ENCODE results near the gene RFPL3.
"Not testable (repeated sequence)": the region's sequence is repeated elsewhere in the genome, so short reads cannot be mapped to it uniquely, and the experiment has no call there.

Gene RFPL3

GRCh38 chr22:32357567-32357966 lies at the start of gene RFPL3:
Gene RFPL3 (plus strand): TSS chr22:32357867. CDS start chr22:32358072, 205 bp downstream.
- DNase-seq: not testable (repeated sequence)

DNA sequence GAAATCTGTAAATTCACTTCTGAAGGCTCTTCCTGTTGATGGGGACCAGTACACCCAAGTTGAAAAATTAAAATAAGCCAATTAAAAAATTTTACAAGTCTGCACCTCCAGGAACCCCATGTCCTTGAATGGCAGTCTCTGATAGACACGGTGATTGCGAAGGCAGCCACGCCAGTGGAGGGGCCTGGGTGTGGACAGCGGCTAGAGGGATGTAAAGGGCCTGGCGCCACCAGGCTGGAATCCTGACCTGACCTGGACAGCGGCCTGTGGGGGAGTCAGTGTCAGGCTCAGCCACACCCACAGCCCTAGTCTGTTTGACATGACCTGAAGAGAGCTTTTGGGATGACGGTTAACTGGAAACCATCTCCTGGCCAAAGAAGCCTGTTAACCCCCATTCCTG lies 49.5 kb upstream of the RFPL3 start:
- DNase-seq: no peak

DNA sequence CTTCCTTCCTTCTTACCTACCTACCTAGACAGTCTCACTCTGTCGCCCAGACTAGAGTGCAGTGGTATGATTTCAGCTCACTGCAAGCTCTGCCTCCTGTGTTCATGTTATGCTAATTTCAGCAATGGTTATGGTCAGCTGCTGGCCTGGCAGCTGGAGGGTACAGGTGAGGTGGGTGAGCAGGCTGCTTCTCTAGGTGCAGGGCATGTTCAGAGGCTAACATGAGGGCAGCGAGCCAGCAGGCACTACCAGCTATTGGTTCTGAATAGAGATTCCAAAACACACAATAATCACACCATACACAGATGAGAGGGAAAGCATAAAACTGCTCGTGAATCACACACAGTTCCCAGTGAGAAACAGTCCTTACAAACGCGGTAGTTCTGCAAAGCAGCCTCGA lies 48.7 kb upstream of the RFPL3 start:
- no peak for DNase-seq

DNA sequence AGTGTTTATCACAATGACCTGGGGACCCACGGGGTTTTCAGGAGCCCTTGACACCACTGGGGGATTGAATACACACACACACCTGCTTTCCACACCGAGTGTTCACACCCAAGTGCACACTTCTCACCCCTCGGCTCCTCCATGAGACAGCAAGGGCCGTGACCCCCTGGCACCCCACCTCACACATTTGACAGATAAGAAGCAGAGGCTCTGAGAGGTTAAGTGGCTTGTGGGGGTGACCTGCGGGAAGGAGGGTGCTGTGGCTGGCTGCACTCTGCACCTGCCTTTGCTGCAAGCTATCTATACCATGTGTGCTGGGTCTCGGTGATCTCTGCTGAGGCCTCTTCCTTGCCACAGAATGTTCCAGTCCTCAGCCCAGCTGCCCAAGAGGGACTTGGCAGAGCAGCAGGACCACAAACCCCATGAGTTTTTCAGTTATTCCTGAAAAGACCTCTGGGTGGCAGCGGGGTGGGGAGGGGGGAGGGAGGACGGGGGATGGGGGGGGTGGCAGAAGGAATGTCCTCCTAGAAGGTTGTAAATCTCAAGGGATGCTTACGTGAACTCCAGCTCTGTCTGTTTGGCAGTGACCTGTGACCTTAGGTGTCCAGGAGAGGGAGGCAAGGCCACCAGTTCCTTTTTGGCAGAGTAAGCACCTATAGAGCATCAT lies 47.9 kb upstream of the RFPL3 start:
- no peak for DNase-seq

DNA sequence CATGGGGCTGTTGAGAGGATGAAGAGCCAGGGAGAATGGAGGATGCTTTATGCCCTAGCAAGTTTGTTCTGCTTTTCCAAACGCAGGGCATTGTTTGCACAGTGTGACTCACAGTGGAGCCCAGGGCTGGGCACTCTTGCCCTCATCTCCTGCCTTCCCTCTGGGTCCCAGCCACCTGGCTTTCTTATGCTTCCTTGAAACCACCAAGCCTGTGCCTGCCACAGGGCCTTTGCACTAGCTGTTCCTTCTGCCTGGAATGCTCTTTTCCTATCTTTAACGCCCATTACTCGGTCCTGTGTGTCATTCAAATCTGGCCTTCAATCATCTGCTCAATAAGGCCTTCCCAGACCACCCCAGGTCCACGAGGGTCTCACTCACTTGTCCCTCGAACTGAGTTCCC lies 46.9 kb upstream of the RFPL3 start:
- DNase-seq: no peak

GRCh38 chr22:32311551-32312071 lies 46.1 kb upstream of the RFPL3 start:
- DNase-seq: no peak

- no peak for DNase-seq
These were observed 44.9 kb upstream of the RFPL3 start for GRCh38 chr22:32312748-32313147.

DNA sequence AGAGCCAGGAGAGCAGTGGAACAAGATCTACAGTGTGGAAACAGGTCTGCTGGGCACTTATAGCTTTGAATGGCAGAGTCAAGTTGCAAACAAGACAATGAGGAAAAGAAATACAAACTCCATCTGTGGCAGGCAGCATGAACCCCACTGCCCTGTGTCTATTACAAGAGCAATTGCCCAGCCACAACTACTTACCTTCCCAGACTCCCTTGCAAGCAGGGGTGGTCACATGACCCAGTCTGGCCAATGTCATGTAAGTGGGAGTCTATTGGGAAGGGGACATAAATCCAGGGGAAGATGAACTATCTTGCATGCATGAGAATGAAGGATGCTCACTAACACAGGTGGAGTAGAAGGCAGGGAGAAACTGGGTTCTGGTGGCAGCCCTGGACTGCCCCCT lies 44.1 kb upstream of the RFPL3 start:
- DNase-seq: no peak

DNA sequence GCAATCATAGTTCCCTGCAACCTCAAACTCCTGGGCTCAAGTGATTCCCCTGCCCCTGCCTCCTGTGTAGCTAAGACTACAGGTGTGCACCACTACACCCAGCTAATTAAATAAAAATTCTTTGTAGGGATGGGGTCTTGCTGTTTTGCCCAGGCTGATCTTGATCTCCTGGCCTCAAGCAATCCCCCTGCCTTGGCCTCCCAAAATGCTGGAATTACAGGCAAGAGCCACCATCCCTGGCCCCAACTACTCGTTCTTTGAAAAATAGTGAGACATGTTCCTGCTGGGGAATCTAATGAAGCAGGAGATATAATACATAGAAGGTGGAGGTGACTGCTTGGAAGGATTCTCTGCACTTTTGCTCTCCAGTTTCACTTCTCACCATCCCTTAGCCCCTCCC lies 40.1 kb upstream of the RFPL3 start:
- no peak for DNase-seq

DNA sequence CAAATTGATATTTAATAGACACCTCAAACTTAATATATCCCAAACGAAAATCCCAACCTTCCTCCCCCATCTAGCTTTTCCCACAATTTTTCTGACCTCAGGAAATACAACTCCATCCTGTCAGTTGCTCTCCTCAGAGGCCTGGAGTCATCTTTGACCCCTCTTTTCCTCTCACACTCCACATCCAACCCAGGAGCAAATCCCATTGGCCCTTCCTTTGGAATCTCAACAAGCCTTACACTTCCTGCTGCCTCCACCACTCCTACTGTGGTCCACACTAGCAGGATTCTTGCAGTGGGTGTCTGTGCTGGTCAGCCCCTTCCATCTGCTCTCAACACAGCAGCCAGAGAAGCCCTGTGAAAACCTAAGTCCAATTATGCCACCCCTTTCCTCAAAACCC lies 39.3 kb upstream of the RFPL3 start:
- DNase-seq: no peak

GRCh38 chr22:32319861-32320406 lies 37.7 kb upstream of the RFPL3 start:
- DNase-seq: no peak

- no peak for DNase-seq
These were observed 34.7 kb upstream of the RFPL3 start for GRCh38 chr22:32322986-32323385.

GRCh38 chr22:32323513-32324164 lies 34.0 kb upstream of the RFPL3 start:
- no peak for DNase-seq

- DNase-seq: no peak
These were observed 32.9 kb upstream of the RFPL3 start for GRCh38 chr22:32324505-32325415.

DNA sequence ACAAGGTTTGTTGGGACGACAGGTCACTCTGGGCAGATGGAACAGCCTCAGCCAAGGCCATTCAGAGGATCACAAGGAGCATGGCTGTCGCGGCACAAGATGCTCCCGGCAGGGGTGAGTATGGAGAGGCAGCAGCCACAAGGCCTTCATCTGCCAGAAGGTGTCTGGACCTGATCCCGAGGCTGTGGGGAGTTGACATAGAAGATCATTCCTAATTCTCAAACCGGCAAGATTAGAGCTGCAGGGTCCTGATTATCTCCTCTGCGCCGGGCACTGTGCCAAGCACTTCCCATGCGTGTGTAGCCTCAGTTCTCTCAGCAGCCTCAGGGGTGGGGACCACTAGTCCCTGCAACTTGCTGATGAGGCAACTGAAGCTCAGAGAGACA lies 32.3 kb upstream of the RFPL3 start:
- DNase-seq: no peak

DNA sequence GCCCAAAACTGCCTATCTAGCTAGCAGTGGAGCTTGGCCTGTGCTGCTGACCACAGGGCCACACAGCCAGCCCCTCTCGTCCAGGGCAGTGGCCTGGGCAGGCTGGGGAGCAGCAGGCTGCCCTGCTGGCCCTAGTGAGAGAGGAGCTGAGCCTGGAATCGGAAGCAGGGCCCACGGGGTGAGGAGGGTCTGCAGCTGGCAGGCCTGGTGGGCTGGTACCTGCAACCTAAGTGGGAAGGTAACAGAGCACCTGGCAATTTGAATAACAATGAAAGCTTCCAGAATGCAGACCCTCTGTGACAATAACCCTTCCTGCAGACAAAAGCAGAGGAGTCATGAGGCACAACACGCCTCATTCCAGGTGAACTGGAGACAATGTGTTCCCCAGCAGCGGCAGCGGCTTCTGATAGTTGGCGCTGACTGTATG lies 31.8 kb upstream of the RFPL3 start:
- no peak for DNase-seq

- no peak for DNase-seq
These were observed 31.0 kb upstream of the RFPL3 start for GRCh38 chr22:32326647-32327046.

DNA sequence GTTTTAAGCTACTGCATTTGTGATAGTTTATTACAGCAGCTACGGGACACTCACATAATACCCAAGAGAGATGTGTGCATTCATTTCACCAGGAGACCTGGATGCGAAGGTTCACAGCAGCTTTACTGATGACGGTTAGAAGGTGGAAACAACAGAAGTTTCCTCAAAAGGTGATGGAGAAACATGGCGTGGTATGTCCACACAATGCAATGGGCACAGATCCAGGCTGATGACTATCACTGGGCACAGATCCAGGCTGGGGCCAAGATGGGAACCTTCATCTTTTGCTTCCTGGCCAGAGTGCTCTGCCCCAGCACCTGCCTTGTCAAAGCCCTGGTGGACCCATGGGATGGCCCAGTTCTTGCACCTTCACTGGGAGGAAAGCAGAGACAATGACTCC lies 30.6 kb upstream of the RFPL3 start:
- no peak for DNase-seq

DNA sequence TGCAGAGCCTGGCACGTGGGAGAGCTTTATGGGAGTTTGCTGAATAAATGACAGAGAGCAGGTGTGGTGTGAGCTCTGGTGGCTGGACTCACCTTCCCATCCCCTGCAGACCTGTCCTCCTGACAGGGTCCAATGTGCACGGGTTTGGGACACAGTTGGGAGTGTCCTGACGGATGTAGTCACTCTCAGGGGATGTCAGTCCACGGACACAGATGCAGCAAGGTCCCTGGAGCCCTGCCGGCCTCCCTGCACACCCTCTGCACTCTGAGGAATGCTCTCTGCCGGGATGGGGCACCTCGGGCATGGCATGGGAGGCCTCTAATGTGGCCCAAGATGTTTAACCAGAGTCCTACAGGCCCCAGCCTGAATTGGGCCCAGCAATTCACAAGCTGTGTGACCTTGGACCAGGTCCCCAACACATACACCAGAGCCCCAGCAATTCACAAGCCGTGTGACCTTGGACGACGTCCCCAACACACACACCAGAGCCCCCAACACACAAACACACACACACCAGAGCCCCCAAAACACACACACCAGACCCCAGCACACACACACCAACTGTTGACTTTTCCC lies 30.0 kb upstream of the RFPL3 start:
- no peak for DNase-seq

DNA sequence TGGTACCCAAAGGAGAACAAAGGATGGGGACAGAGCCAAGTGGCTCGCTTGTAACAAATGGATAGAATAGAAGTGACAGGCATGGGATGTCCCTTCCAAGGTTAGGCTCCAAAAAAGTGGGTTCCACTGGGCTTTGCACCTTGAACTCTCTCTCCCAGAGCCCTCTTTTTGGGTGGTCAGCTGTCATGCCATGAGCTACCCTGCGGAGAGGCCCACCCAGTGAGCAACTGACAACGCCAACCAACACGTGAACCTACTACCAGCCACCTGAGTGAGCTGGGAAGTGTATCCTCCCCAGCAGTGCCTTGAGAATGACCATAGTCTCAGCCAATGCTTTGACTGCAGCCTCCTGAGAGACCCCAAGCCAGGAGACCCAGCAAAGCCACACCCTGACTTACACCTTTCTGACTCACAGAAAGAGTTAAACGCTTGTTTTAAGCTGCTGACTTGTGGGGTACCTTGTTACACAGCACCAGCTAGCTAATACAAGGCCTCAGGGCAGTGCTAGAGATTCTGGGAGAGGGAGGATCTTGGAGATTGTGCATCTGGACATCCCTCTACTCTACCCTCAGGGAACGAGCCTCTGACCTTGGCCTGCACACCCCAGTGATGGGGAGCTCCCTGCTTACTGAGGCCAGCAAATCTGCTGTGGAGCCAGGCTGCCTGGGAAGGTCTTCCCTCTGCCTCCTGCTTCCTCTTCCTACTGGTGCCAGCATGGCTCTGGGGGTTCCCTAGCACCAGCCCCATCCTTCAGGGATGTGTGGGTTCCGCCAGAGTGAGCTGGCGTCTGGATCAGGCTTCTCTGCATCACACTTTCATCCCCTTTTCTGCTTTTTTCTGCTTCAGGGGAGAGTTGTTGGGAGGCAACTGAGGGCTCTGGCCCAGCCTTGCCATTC lies 29.1 kb upstream of the RFPL3 start:
- no peak for DNase-seq

DNA sequence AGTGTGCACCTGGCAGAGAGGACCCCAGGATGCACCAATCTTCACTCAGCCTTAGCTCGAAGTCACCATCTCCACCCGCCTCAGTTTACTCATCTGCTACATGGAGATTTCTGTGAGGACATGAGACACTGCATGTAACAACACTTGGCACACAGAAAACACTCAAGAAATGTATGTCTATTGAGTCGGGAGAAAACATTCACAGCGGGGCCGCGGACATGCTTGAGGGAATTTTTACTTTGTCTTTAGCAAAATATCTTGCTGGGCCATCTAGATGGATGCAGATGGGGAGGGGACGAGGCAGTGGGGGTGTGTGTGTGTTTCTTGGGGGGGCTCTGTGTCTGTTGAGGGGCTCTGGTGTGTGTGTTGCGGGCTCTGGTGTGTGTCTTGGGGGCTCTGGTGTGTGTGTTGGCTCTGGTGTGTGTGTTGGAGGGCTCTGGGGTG lies 28.4 kb upstream of the RFPL3 start:
- DNase-seq: no peak
